Activated T-cell treated with anti-CD3 and anti-CD28 coated beads for 4 hours (primary cell): ENCODE measurements around the gene COP1.
A peak's percentile ranks its signal among the peaks of the same experiment; 100 is the strongest.
"Not testable (repeated sequence)": the region's sequence is repeated elsewhere in the genome, so short reads cannot be mapped to it uniquely, and the experiment has no call there.

ENCODE experiments used
- DNase-seq: peaks from one replicate; pipeline ENCODE4 v3.0.0-alpha.2; 2020

COP1 gene

GRCh38 chr1:176206961-176207902 is at the start of gene COP1:
TSS of gene COP1 (minus strand) at chr1:176207286. CDS start at chr1:176206978, 308 bp downstream.
- peak; percentile 93 for DNase-seq

GRCh38 chr1:176252191-176252590 is 45.1 kb upstream of the COP1 start:
- no peak for DNase-seq

GRCh38 chr1:176244851-176245250 is 37.8 kb upstream of the COP1 start:
- DNase-seq: no peak

DNA sequence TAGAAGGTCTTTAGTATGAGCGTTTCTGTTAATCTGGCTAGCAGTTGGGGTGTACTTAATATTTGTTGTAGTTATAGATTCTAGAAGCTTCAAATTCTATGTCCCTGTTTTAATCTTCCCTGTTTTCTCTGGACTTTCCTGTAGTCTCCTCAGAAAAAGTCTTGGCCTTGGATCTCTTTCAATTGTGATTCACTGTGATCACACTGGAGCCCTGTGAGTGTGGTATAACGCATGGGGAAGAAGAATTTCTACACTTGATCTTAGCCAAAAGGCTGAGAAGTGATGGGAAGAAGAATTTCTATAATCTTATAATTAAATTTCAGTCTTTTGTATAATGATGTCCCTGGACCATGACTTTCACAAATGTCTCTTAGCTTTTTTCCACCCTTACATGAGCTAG is 36.7 kb upstream of the COP1 start:
- DNase-seq: no peak

GRCh38 chr1:176241385-176242015 is 34.4 kb upstream of the COP1 start:
- no peak for DNase-seq

DNA sequence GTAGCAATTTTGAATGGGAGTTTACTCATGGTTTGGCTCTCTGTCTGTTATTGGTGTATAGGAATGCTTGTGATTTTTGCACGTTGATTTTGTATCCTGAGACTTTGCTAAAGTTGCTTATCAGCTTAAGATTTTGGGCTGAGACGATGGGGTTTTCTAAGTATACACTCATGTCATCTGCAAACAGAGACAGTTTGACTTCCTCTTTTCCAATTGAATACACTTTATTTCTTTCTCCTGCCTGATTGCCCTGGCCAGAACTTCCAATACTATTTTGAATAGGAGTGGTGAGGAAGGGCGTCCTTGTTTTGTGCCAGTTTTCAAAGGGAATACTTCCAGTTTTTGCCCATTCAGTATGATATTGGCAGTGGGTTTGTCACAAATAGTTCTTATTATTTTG is 26.6 kb upstream of the COP1 start:
- DNase-seq: not testable (repeated sequence)

GRCh38 chr1:176227579-176227978 is 20.5 kb upstream of the COP1 start:
- DNase-seq: no peak

GRCh38 chr1:176225911-176226310 is 18.8 kb upstream of the COP1 start:
- no peak for DNase-seq

DNA sequence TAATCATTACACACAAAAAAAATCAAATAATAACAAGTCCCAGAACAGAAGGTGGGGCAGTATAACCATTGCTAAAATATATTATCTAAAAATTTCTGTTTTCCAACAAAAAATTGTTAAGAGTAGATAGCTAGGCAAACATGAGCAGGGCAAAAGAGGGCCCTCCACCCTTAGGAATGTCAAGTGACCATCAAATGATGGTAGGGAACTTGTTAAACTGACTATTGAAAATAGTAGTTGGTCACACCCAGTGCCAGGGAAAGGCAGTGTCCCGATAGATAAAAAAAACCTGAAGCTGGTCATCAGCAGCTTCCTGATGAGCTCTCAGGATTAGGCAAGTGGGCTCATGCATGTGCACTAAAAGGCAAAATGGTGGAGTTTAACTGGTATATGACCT is 18.4 kb upstream of the COP1 start:
- DNase-seq: no peak

GRCh38 chr1:176222196-176222595 is 15.1 kb upstream of the COP1 start:
- no peak for DNase-seq

DNA sequence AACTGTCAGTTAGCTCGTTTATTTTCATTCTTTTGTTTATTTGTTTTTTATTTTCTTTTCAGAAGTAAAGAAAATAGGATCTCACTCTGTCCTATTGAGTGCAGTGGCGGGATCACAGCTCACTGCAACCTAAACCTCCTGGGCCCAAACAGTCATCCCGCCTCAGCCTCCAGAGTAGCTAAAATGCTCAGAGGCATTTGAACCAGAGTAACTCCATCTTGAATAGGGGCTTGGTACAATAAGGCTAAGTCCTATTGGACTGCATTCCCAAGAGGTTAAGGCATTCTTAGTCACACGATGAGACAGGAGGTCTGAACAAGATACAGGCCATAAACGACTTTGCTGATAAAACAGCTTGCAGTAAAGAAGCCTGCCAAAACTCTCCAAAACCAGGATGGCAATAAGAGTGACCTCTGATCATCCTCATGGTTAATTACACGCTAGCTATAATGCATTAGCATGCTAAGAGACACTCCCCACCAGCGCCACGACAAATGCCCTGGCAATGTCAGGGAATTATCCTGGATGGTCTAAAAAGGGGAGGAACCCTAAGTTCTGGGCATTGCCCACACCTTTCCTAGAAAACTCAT is 13.1 kb upstream of the COP1 start:
- DNase-seq: no peak

DNA sequence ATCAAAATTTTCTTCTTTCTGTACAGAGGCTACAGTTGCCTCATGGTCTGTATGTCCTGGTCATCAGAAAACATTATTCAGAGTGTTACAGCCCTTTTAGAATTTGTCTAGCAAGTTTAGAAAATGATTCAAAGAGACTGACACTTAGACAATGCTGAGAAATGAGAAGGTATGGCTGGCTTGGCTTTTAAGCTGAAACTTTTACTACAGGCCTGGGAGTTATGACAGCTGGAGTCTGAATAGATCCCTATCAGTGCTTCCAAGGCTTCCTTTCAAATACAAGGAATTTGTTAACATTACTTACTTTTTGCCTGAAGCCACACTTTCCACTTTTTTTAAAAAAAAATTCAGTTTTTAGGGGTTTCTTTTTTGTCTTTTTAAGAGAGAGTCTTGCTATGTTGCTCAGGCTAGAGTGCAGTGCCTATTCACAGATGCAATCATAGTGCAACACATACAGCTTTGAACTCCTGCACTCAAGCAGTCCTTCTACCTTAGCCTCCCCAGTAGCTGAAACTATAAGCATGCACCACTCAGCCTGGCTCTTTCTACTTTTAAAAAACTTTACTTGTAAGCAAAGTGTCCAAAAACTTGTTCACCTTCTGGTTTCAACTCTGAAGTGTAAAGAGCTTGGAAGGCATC is 10.5 kb upstream of the COP1 start:
- no peak for DNase-seq

DNA sequence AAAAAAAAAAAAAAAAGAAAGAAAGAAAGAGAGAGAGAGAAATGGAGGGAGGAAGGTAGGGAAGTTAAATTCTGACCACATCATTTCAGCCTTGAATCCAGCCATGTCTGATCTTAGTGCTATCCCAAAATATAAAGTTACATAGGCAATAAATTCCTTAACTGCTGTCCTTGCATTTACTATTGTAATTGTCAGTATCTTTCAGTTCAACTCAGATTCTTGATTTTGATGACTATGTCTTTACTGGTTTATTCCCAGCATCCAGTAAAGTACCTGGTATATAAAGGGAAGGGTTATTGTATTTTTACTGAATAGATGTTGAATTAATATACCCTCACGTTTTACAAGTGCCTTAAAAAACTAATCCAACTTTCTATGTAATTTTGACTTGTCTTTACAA is 8.9 kb upstream of the COP1 start:
- no peak for DNase-seq

- DNase-seq: no peak
Measured at GRCh38 chr1:176211396-176212165, 4.5 kb upstream of the COP1 start.

DNA sequence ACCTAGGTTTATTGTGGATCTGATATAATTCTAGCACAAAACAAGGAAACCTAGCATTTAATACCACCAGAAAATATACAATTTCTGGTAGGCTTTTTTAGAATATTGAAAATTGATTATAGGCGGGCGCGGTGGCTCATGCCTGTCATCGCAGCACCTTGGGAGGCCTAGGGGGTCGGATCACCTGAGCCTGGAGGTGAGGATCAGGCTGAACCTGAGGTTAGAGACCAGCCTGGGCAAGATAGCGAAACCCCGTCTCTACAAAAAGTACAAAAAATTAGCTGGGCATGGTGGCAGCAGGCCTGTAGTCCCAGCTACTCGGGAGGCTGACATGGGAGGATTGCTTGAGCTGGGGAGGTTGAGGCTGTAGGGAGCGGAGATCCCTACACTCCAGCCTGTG is 948 bp upstream of the COP1 start:
- no peak for DNase-seq

- DNase-seq: peak; percentile 13
Measured at GRCh38 chr1:176206006-176206960, 803 bp downstream of the COP1 start.

- no peak for DNase-seq
Measured at GRCh38 chr1:176205332-176205914, 1.7 kb downstream of the COP1 start.

GRCh38 chr1:176204655-176205054 is 2.4 kb downstream of the COP1 start:
- DNase-seq: not testable (repeated sequence)

GRCh38 chr1:176203735-176204134 is 3.4 kb downstream of the COP1 start:
- DNase-seq: no peak

DNA sequence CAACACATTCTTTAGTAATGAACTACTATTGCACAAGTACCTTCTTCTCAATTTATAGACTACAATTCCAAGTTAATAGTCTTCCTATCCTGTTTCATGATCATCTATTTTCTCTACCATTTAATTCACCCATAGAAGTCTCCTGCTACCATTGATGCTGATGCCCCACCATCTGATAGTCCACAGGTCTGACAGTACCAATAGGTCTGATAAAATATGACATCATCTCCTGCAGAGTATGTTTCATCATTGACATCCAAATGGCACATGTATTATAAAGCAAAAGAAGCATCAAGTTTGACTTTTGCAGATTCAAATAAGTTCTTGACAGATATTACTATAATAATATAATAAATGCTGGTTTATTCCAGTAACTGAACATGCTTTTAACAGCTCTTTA is 5.5 kb downstream of the COP1 start:
- no peak for DNase-seq

GRCh38 chr1:176199707-176200106 is 7.4 kb downstream of the COP1 start:
- no peak for DNase-seq
